Glutamatergic neuron (in vitro differentiated cells): ENCODE data around the gene RNF144A. TPM values are rescaled to one million over a fixed set of nuclear protein-coding genes. Genes with fewer than 3 reads are reported as not detected.

Source experiments
- DNase-seq: peaks from one replicate; pipeline ENCODE4 v3.0.0; 2022
- H3K27ac Mint-ChIP-seq: one replicate; pipeline ENCODE4 v1.8.0; 2020; ENCODE audit warnings: mild to moderate bottlenecking, mixed read lengths, inconsistent platforms; ENCODE audit not compliant: unreplicated experiment
- H3K27me3 Mint-ChIP-seq: one replicate; pipeline ENCODE4 v1.8.0; 2020; ENCODE audit warnings: mild to moderate bottlenecking, moderate library complexity, mixed read lengths, inconsistent platforms; ENCODE audit not compliant: unreplicated experiment
- H3K36me3 Mint-ChIP-seq: one replicate; pipeline ENCODE4 v1.8.0; 2020; ENCODE audit warnings: mild to moderate bottlenecking, mixed read lengths, inconsistent platforms; ENCODE audit not compliant: unreplicated experiment
- H3K4me1 Mint-ChIP-seq: one replicate; pipeline ENCODE4 v1.8.0; 2020; ENCODE audit warnings: mild to moderate bottlenecking, low read depth, mixed read lengths, inconsistent platforms; ENCODE audit not compliant: unreplicated experiment
- H3K4me3 Mint-ChIP-seq: one replicate; pipeline ENCODE4 v1.8.0; 2020; ENCODE audit warnings: mild to moderate bottlenecking, mixed read lengths, inconsistent platforms; ENCODE audit not compliant: unreplicated experiment
- H3K9me3 Mint-ChIP-seq: one replicate; pipeline ENCODE4 v1.8.0; 2020; ENCODE audit warnings: mild to moderate bottlenecking, moderate library complexity, mixed read lengths, inconsistent platforms; ENCODE audit not compliant: unreplicated experiment
- total RNA-seq: library from RNA; stranded (reverse); fragmentation: NEBNext Ultra II Directional; extraction: Animal tissue kit (Norgen Biotek cat#: 25700); gene quantifications from one replicate; pipeline ENCODE4 v1.2.1, GENCODE V29; 2021; ENCODE audit not compliant: unreplicated experiment
- TF ChIP-seq, protein P1 (sequence below): fragments of 200-600 bp; sonication (generic); IDR thresholded peaks from one replicate; pipeline ENCODE4 v1.5.0; 2021; ENCODE audit not compliant: partially characterized antibody, unreplicated experiment

Gene RNF144A
- total RNA-seq, 1 donor from 2014 or later: 40.2 TPM

GRCh38 chr2:6968319-6969100, 51.3 kb downstream of the RNF144A start:
- Mint-ChIP-seq H3K9me3 (peaks cover 5% of the 10 kb centered on the region), H3K27ac (no peak overlapping the region), H3K4me1 (peaks cover 8% of the 10 kb centered on the region), H3K36me3 (peaks cover 12% of the 10 kb centered on the region), H3K4me3 (no peak overlapping the region), H3K27me3 (no peaks in the 10 kb centered on the region)
- TF ChIP-seq, protein P1, sequence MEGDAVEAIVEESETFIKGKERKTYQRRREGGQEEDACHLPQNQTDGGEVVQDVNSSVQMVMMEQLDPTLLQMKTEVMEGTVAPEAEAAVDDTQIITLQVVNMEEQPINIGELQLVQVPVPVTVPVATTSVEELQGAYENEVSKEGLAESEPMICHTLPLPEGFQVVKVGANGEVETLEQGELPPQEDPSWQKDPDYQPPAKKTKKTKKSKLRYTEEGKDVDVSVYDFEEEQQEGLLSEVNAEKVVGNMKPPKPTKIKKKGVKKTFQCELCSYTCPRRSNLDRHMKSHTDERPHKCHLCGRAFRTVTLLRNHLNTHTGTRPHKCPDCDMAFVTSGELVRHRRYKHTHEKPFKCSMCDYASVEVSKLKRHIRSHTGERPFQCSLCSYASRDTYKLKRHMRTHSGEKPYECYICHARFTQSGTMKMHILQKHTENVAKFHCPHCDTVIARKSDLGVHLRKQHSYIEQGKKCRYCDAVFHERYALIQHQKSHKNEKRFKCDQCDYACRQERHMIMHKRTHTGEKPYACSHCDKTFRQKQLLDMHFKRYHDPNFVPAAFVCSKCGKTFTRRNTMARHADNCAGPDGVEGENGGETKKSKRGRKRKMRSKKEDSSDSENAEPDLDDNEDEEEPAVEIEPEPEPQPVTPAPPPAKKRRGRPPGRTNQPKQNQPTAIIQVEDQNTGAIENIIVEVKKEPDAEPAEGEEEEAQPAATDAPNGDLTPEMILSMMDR: no peak
- no peak for DNase-seq

DNA sequence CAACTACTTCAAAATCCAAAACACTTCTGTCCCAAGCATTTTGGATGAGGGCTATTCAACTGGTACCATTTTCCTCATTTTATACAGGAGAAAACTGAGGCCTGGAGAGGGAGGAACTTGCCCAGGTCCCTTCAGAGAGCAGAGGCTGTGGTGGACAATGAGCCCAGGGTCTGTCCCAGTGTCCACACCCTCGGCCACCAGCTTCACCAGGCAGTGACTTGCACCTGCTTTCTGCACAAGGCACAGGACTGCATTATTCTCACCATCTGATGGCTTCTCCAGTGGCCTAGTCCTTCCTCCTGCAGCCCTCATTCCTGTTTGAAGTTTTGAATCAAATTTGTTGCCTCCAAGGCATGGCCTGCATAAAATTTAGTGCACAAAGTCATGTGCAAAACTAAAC, 53.3 kb downstream of the RNF144A start:
- no peak for DNase-seq
- peaks cover 3% of the 10 kb centered on the region for H3K9me3 Mint-ChIP-seq
- H3K4me1 Mint-ChIP-seq: peaks cover 8% of the 10 kb centered on the region
- no peak overlapping the region for H3K4me3 Mint-ChIP-seq
- no peaks in the 10 kb centered on the region for H3K27me3 Mint-ChIP-seq
- TF ChIP-seq, protein P1: no peak
- H3K36me3 Mint-ChIP-seq: peaks cover 5% of the 10 kb centered on the region
- no peak overlapping the region for H3K27ac Mint-ChIP-seq

GRCh38 chr2:6970976-6971480, 53.8 kb downstream of the RNF144A start:
- no peak overlapping the region for H3K27ac Mint-ChIP-seq
- H3K4me1 Mint-ChIP-seq: peaks cover 8% of the 10 kb centered on the region
- H3K36me3 Mint-ChIP-seq: peaks cover 5% of the 10 kb centered on the region
- H3K27me3 Mint-ChIP-seq: no peaks in the 10 kb centered on the region
- no peak for DNase-seq
- no peak overlapping the region for H3K4me3 Mint-ChIP-seq
- peaks cover 3% of the 10 kb centered on the region for H3K9me3 Mint-ChIP-seq
- TF ChIP-seq, protein P1: no peak

DNA sequence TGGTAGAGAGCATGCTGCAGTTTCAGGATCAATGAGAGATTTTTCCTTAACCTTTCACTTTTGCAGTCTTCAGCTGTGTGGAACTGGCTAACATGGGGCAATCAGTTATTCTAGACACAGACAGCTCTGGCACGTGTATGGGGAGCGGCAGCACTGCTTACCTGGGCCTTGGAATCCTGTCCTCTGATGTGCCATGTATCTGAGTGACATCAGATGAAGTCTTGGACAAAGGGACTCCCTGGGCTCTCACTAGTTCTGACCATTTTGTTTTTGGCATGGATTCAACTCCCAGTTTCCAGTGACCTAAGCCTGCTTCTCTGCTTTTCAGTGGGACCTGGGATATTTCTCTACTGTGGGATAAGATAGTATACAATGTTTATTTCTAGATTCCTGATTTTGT, 54.3 kb downstream of the RNF144A start:
- H3K9me3 Mint-ChIP-seq: peaks cover 3% of the 10 kb centered on the region
- no peak overlapping the region for H3K4me3 Mint-ChIP-seq
- H3K4me1 Mint-ChIP-seq: peaks cover 8% of the 10 kb centered on the region
- peaks cover 5% of the 10 kb centered on the region for H3K36me3 Mint-ChIP-seq
- no peaks in the 10 kb centered on the region for H3K27me3 Mint-ChIP-seq
- no peak for DNase-seq
- TF ChIP-seq, protein P1: no peak
- no peak overlapping the region for H3K27ac Mint-ChIP-seq

GRCh38 chr2:6972067-6972710, 55.0 kb downstream of the RNF144A start:
- Mint-ChIP-seq H3K4me1 (peaks cover 8% of the 10 kb centered on the region), H3K4me3 (no peak overlapping the region), H3K27me3 (no peaks in the 10 kb centered on the region), H3K27ac (no peak overlapping the region), H3K36me3 (peaks cover 5% of the 10 kb centered on the region), H3K9me3 (peaks cover 3% of the 10 kb centered on the region)
- no peak for DNase-seq
- TF ChIP-seq, protein P1: no peak
